Mesothelial cell of epicardium (in vitro differentiated cells): ENCODE results near the gene IFIT1B. TPM values are rescaled to one million over a fixed set of nuclear protein-coding genes. Genes with fewer than 3 reads are reported as not detected.

Source experiments
- DNase-seq, 2 experiments: peaks; one replicate each; pipeline ENCODE4 v3.0.0; 2021; ENCODE audit warnings: low spot score in 2 of 2; ENCODE audit not compliant: unreplicated experiment in 2 of 2
- H3K27ac Mint-ChIP-seq: 2 replicates; pipeline ENCODE4 v1.8.0; 2021; ENCODE audit warnings: mixed read lengths
- H3K27me3 Mint-ChIP-seq: 2 replicates; pipeline ENCODE4 v1.8.0; 2021; ENCODE audit warnings: low read depth, mixed read lengths
- H3K36me3 Mint-ChIP-seq: 2 replicates; pipeline ENCODE4 v1.8.0; 2021; ENCODE audit warnings: mixed read lengths
- H3K4me1 Mint-ChIP-seq: 2 replicates; pipeline ENCODE4 v1.8.0; 2021; ENCODE audit warnings: mixed read lengths
- H3K4me3 Mint-ChIP-seq: 2 replicates; pipeline ENCODE4 v1.8.0; 2021; ENCODE audit warnings: mild to moderate bottlenecking, moderate library complexity, mixed read lengths
- H3K9me3 Mint-ChIP-seq: 2 replicates; pipeline ENCODE4 v1.8.0; 2021; ENCODE audit warnings: mixed read lengths
- CTCF ChIP-seq: fragments of 200-600 bp; sonication (generic); IDR thresholded peaks from one replicate; pipeline ENCODE4 v1.5.0; 2021; ENCODE audit warnings: antibody characterized with exemption; ENCODE audit not compliant: unreplicated experiment
- total RNA-seq: library from RNA; stranded (reverse); gene quantifications from 3 replicates; pipeline ENCODE4 v1.2.1, GENCODE V29; 2021

The IFIT1B gene
- total RNA-seq, 1 donor from 2014 or later: not detected

DNA sequence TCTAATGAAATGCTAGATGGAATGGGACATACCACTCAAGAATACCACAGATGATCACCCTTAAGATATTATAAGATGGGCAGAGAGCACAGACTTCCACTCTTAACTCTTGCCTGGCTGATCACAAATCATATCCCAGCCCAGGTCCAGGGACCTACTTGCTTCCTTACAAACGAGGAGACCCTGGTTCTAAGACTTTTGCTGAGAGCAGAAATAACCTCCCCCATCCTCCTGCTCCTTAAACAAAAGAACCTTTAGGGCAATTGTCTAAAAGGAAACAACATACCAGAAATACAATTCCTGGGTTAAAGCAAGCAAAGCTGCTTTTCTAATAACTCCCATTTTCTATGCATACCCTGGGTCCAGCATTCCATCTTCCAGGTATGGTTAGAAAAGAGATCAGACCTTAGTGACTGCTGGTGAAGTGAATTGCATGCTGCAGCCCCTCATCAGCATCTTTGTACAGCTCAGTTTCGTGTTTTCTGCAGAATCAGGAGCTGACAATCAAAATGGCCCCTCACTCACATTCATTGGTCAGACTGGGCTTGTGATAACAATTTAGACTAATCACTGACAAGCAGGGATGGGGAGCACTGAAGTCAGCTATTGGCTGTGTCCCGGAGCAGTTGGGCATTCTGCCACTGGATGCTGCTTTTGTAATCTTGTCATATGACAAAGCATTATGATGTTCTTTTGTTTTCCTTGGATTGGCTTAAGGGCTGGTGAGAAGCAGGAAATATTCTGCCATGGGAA, 35.5 kb upstream of the IFIT1B start:
- Mint-ChIP-seq H3K27ac (peak overlapping the region; percentile 12), H3K27me3 (no peaks in the 10 kb centered on the region), H3K4me3 (no peak overlapping the region), H3K36me3 (peaks cover 29% of the 10 kb centered on the region), H3K4me1 (peaks cover 33% of the 10 kb centered on the region), H3K9me3 (peaks cover 8% of the 10 kb centered on the region)
- DNase-seq: no peak
- no peak for TF ChIP-seq CTCF

DNA sequence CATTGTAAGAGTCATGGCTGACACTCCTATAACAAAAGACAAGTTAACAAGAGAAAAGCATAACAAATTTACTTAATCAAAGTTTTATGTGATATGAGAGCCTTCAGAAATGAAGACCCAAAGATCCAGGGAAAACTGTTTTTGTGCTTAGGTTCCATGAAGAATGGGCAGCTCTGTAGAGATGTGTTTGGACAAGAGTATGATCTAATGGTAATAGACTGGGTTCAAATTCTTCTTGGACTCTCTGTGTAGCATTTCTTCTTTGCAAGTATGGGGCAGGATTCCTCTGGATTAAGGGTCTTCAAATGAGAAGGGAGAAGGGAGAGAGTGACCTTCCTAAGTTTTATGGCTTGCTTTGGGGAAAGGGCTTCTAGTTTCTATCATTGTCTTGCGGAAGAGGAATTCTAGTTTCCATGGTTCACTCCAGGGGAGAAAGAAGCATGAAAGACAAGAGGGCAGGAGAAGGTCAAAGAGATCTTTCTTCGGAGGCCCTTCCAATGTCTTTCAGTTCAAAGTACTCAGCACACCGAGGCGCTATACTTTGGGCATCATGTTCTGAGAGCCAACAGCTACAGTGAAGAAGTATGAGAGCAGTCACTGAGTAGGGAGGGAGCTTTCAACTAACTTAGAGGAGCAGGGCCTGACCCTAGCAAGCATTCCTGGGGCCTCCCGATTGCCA, 34.6 kb upstream of the IFIT1B start:
- H3K9me3 Mint-ChIP-seq: peaks cover 8% of the 10 kb centered on the region
- TF ChIP-seq CTCF: no peak
- no peak for DNase-seq
- peaks cover 21% of the 10 kb centered on the region for H3K36me3 Mint-ChIP-seq
- peaks cover 37% of the 10 kb centered on the region for H3K4me1 Mint-ChIP-seq
- H3K27me3 Mint-ChIP-seq: no peaks in the 10 kb centered on the region
- H3K27ac Mint-ChIP-seq: peak overlapping the region; percentile 9
- H3K4me3 Mint-ChIP-seq: no peak overlapping the region

DNA sequence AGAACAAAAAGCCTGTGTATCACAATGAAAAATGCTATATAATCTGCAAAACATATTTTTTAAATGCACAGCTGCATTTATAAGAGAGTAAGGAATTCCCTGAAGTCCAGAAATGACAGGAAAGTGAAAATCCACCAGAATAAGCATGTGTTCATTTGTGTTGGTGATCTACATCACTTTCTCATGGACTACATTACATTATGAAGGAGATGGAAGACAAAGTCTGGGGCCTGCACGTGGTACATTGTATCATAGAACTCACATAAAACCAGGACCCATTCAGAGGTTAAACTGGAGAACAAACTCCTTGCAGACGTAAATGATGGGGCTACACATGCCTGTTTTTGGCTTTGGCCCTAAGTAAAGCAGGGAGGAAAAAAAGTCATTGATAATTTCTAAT, 33.7 kb upstream of the IFIT1B start:
- no peaks in the 10 kb centered on the region for H3K9me3 Mint-ChIP-seq
- DNase-seq: no peak
- peaks cover 46% of the 10 kb centered on the region for H3K4me1 Mint-ChIP-seq
- no peak for TF ChIP-seq CTCF
- H3K27ac Mint-ChIP-seq: peak overlapping the region; percentile 68
- no peak overlapping the region for H3K4me3 Mint-ChIP-seq
- H3K27me3 Mint-ChIP-seq: no peaks in the 10 kb centered on the region
- H3K36me3 Mint-ChIP-seq: peaks cover 12% of the 10 kb centered on the region

- H3K27me3 Mint-ChIP-seq: no peaks in the 10 kb centered on the region
These were observed 32.4 kb upstream of the IFIT1B start for GRCh38 chr10:89345367-89346000.

More at GRCh38 chr10:89345367-89346000, 32.4 kb upstream of the IFIT1B start:
- H3K4me1 Mint-ChIP-seq: peaks cover 57% of the 10 kb centered on the region
- peaks cover 3% of the 10 kb centered on the region for H3K36me3 Mint-ChIP-seq
- TF ChIP-seq CTCF: no peak
- DNase-seq: no peak
- H3K27ac Mint-ChIP-seq: no peak overlapping the region
- H3K4me3 Mint-ChIP-seq: no peak overlapping the region
- no peaks in the 10 kb centered on the region for H3K9me3 Mint-ChIP-seq
